HEK293 (cell line): Measurements from ENCODE around the gene THBS1.

Experiments used
- CTCF ChIP-seq: fragments of 450-650 bp; formaldehyde crosslinking; IDR thresholded peaks from 2 replicates; pipeline ENCODE4 v1.5.1; 2016; ENCODE audit warnings: missing biosample characterization, missing genetic modification characterization
- PATZ1 ChIP-seq: fragments of 450-650 bp; formaldehyde crosslinking; IDR thresholded peaks from 2 replicates; pipeline ENCODE4 v1.5.1; 2016; ENCODE audit warnings: missing biosample characterization, missing genetic modification characterization
- SALL2 ChIP-seq: fragments of 450-650 bp; formaldehyde crosslinking; IDR thresholded peaks from 2 replicates; pipeline ENCODE4 v1.5.0; 2017; ENCODE audit warnings: missing biosample characterization, mild to moderate bottlenecking, missing genetic modification characterization, borderline replicate concordance
- TRIM28 ChIP-seq: IDR thresholded peaks from 2 replicates; pipeline ENCODE4 v1.6.1; 2011; ENCODE audit warnings: low read length, control low read depth, borderline replicate concordance
- YY1 ChIP-seq: fragments of 450-650 bp; formaldehyde crosslinking; IDR thresholded peaks from 2 replicates; pipeline ENCODE4 v1.5.1; 2018; ENCODE audit warnings: missing biosample characterization, missing genetic modification characterization
- ZBTB11 ChIP-seq: fragments of 450-650 bp; formaldehyde crosslinking; conservative IDR thresholded peaks from 2 replicates; pipeline ENCODE4 v1.5.1; 2016; ENCODE audit warnings: low read depth, missing biosample characterization, missing genetic modification characterization
- ZNF157 ChIP-seq: fragments of 450-650 bp; formaldehyde crosslinking; IDR thresholded peaks from 2 replicates; pipeline ENCODE4 v1.5.1; 2016; ENCODE audit warnings: missing biosample characterization, missing genetic modification characterization
- ZNF324 ChIP-seq: fragments of 450-650 bp; formaldehyde crosslinking; IDR thresholded peaks from 2 replicates; pipeline ENCODE4 v1.5.1; 2016; ENCODE audit warnings: missing biosample characterization, missing genetic modification characterization
- ZNF391 ChIP-seq: fragments of 450-650 bp; formaldehyde crosslinking; IDR thresholded peaks from 2 replicates; pipeline ENCODE4 v1.5.1; 2016; ENCODE audit warnings: low read depth, missing biosample characterization, missing genetic modification characterization, borderline replicate concordance
- ZNF561 ChIP-seq: fragments of 450-650 bp; IDR thresholded peaks from 2 replicates; pipeline ENCODE4 v1.5.1; 2018; ENCODE audit warnings: missing biosample characterization, missing genetic modification characterization, borderline replicate concordance
- ZNF747 ChIP-seq: fragments of 450-650 bp; formaldehyde crosslinking; IDR thresholded peaks from 2 replicates; pipeline ENCODE4 v1.5.1; 2016; ENCODE audit warnings: missing biosample characterization, missing genetic modification characterization

GRCh38 chr15:39555885-39556284, 25.0 kb upstream of the THBS1 start:
- TF ChIP-seq ZNF324 (no peak), PATZ1 (no peak), CTCF (tag by site-specific recombination) (no peak), ZBTB11 (tag by site-specific recombination) (no peak), ZNF157 (tag by site-specific recombination) (no peak), ZNF391 (no peak), ZNF561 (no peak), ZNF747 (tag by site-specific recombination) (no peak), YY1 (no peak), SALL2 (tag by site-specific recombination) (no peak), TRIM28 (no peak)
